Osteoblast (primary cell): Measurements from ENCODE around the gene BMP2. TPM values are rescaled to one million over a fixed set of nuclear protein-coding genes. Genes with fewer than 3 reads are reported as not detected.

Experiments
- DNase-seq: peaks from one replicate; pipeline ENCODE4 v3.0.0; 2011; ENCODE audit warnings: low spot score, mixed read lengths; ENCODE audit not compliant: insufficient read length; ENCODE audit errors: missing footprints
- H2AFZ ChIP-seq: 2 replicates; pipeline ENCODE4 v1.6.0; 2011; ENCODE audit warnings: mild to moderate bottlenecking, low read length
- H3K27ac ChIP-seq: 2 replicates; pipeline ENCODE4 v1.5.1; 2011; ENCODE audit warnings: mild to moderate bottlenecking, low read depth, low read length, moderate library complexity
- H3K27me3 ChIP-seq: 2 replicates; pipeline ENCODE4 v1.6.0; 2012; ENCODE audit warnings: mild to moderate bottlenecking, control low read depth, inconsistent platforms, low read length, moderate library complexity; ENCODE audit not compliant: insufficient read depth
- H3K36me3 ChIP-seq: 2 replicates; pipeline ENCODE4 v1.5.1; 2011; ENCODE audit warnings: mild to moderate bottlenecking, low read length, control low read depth, moderate library complexity; ENCODE audit not compliant: insufficient read depth
- H3K4me1 ChIP-seq: 2 replicates; pipeline ENCODE4 v1.5.1; 2011; ENCODE audit warnings: mild to moderate bottlenecking, low read length, control low read depth, moderate library complexity; ENCODE audit not compliant: insufficient read depth
- H3K4me2 ChIP-seq: 2 replicates; pipeline ENCODE4 v1.6.0; 2011; ENCODE audit warnings: mild to moderate bottlenecking, low read length; ENCODE audit not compliant: insufficient read depth
- H3K4me3 ChIP-seq: fragments of 200-600 bp; sonication (generic); 3 replicates; pipeline ENCODE4 v1.5.1; 2012; ENCODE audit warnings: mild to moderate bottlenecking, low read length, inconsistent platforms; ENCODE audit not compliant: insufficient read depth
- H3K79me2 ChIP-seq: 2 replicates; pipeline ENCODE4 v1.6.0; 2012; ENCODE audit warnings: mild to moderate bottlenecking, low read length, control low read depth, inconsistent platforms; ENCODE audit not compliant: insufficient read depth
- H3K9me3 ChIP-seq: 2 replicates; pipeline ENCODE4 v1.5.1; 2011; ENCODE audit warnings: low read depth, low read length, control low read depth
- H4K20me1 ChIP-seq: 2 replicates; pipeline ENCODE4 v1.6.0; 2012; ENCODE audit warnings: mild to moderate bottlenecking, low read length, control low read depth; ENCODE audit not compliant: insufficient read depth
- total RNA-seq: library from RNA; depleted of rRNA; stranded (reverse); fragments of >200 nt; gene quantifications from 2 replicates; pipeline ENCODE4 v1.2.3, GENCODE V29; 2012
- TF ChIP-seq, protein P1 (sequence below): IDR thresholded peaks from 2 replicates; pipeline ENCODE4 v1.5.1; 2011; ENCODE audit warnings: mild to moderate bottlenecking, low read depth, low read length, moderate library complexity; ENCODE audit errors: extremely low read depth

Gene BMP2
- total RNA-seq, 1 donor = 1.8 TPM

DNA sequence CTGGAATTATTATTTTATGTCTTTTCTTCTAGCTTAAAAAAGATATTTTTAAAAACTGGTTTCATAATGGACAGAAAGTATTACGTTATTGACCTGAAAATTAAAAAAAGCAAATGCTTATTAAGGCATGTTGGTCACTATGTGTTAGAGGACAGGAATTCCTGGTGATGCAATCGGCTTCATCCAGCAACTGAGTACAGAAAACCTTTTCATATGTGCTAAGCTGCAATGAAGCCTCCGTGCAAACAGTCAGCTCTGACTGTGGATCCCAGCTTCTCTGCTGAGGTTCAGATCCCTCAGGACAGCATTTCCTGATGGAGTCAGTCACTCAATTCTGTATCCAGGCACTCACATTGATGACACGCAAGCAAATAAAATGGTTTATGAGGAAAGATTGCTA, 22.7 kb upstream of the BMP2 start:
- Histone ChIP-seq H3K36me3 (no peaks in the 10 kb centered on the region), H3K4me3 (no peak overlapping the region), H3K4me2 (no peak overlapping the region), H3K79me2 (no peaks in the 10 kb centered on the region), H3K4me1 (no peaks in the 10 kb centered on the region), H3K27me3 (no peaks in the 10 kb centered on the region), H2AFZ (no peak overlapping the region), H3K27ac (no peak overlapping the region), H3K9me3 (no peaks in the 10 kb centered on the region), H4K20me1 (no peaks in the 10 kb centered on the region)
- TF ChIP-seq, protein P1, sequence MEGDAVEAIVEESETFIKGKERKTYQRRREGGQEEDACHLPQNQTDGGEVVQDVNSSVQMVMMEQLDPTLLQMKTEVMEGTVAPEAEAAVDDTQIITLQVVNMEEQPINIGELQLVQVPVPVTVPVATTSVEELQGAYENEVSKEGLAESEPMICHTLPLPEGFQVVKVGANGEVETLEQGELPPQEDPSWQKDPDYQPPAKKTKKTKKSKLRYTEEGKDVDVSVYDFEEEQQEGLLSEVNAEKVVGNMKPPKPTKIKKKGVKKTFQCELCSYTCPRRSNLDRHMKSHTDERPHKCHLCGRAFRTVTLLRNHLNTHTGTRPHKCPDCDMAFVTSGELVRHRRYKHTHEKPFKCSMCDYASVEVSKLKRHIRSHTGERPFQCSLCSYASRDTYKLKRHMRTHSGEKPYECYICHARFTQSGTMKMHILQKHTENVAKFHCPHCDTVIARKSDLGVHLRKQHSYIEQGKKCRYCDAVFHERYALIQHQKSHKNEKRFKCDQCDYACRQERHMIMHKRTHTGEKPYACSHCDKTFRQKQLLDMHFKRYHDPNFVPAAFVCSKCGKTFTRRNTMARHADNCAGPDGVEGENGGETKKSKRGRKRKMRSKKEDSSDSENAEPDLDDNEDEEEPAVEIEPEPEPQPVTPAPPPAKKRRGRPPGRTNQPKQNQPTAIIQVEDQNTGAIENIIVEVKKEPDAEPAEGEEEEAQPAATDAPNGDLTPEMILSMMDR = no peak
- DNase-seq = no peak

DNA sequence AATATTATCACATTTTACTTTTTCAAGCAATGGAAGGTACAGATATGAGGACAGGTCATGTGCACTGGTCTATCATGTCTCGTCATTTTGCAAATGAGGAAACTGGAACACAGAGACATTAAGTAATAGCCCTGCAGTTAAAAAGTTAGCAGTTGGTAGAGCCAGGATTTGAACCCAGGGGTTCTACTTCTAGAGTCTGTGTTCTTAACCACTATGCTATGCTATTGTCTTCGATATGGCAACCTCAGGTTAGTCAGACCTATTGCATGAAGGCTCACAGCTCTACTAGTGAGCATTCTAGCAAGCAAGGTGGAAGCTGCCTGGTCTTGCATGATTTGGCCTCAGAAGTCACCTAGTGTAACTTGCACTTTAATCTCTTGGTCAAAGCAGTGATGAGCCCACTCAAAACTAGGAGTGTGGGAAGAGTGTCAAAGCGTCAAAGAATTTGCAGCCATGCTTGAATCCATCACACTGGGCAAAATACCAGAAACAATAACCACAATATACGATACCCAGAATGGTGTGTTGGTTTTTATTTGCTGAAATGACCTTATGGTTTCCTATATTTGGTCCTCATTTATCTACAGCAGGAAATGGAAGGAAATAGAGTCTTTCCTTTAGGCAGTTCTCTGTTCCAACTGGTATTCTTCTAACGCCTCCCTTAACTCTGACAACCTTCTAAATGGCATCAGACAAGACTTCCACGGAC, 20.4 kb upstream of the BMP2 start:
- no peak overlapping the region for H2AFZ ChIP-seq
- H3K27ac ChIP-seq = no peak overlapping the region
- no peaks in the 10 kb centered on the region for H3K79me2 ChIP-seq
- no peak for DNase-seq
- H4K20me1 ChIP-seq = no peaks in the 10 kb centered on the region
- H3K27me3 ChIP-seq = no peaks in the 10 kb centered on the region
- H3K4me3 ChIP-seq = no peak overlapping the region
- no peaks in the 10 kb centered on the region for H3K36me3 ChIP-seq
- no peaks in the 10 kb centered on the region for H3K4me1 ChIP-seq
- H3K9me3 ChIP-seq = no peaks in the 10 kb centered on the region
- H3K4me2 ChIP-seq = no peak overlapping the region
- TF ChIP-seq, protein P1 = no peak

DNA sequence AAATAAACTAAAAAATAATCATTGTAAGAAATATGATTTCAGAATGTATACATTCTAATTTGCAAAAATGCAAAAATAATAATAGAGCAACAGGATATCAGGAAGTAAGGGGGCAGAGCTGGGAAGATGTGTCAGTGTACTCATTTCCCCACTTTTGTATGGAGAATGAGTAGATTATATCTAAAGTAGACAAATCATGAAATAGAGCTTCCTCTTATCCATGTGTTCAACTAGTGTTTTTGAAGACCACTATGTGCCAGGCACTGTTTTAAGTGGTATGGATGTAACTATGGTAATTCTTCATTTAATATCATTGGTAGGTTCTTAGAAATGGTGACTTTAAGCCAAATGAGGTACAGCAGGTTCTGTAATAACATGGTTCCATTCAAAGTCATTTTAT, 17.0 kb upstream of the BMP2 start:
- H3K4me2 ChIP-seq = no peak overlapping the region

More for the DNA sequence above, 17.0 kb upstream of the BMP2 start:
- DNase-seq = no peak
- H3K36me3 ChIP-seq = no peaks in the 10 kb centered on the region
- H4K20me1 ChIP-seq = no peaks in the 10 kb centered on the region
- H3K79me2 ChIP-seq = no peaks in the 10 kb centered on the region
- no peaks in the 10 kb centered on the region for H3K27me3 ChIP-seq
- H2AFZ ChIP-seq = no peak overlapping the region
- no peaks in the 10 kb centered on the region for H3K4me1 ChIP-seq
- TF ChIP-seq, protein P1 = no peak
- no peak overlapping the region for H3K4me3 ChIP-seq
- H3K27ac ChIP-seq = no peak overlapping the region
- no peaks in the 10 kb centered on the region for H3K9me3 ChIP-seq
